NCI-H1694 (cell line): ENCODE data around the gene LINC01488.

ENCODE experiments used
- DNase-seq: peaks from one replicate; lab custom pipeline; 2025; lab: John Stamatoyannopoulos, UW

The LINC01488 gene

DNA sequence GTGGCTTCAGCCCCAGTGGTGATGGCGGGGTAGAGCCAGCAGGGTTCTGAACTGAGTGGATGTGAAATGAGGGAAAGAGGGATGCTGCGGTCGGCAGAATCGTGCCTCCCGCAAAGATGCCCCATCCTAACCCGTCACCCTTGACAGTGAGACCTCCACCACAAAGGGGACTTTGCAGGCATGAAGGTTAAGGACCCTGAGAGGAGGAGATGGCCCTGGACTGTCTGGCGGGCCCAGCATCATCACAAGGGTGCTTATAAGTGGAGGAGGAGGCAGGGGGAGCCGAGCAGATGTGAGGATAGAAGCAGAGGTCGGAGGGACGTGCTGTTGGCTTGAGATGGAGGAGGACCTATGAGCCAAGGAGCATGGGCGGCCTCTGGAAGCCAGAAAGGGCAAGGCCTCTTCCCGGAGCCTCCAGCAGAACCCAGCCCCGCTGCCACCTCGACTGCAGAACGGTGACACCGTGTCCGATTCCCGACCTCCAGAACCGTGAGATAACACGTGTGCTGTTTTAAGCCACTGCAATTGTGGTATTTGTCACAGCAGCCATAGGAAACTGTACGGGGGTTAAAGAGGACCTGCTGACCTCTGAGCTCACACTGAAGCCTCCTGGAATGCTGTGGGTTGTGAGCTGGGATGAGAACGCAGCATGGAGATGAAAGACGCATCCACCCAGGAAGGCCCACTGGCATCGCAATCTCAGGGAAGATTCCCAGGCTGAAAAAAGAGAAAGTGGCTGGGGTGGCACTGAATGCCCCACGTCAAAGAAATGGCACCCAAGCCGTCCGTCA lies 10.9 kb downstream of the LINC01488 start:
- no peak for DNase-seq

DNA sequence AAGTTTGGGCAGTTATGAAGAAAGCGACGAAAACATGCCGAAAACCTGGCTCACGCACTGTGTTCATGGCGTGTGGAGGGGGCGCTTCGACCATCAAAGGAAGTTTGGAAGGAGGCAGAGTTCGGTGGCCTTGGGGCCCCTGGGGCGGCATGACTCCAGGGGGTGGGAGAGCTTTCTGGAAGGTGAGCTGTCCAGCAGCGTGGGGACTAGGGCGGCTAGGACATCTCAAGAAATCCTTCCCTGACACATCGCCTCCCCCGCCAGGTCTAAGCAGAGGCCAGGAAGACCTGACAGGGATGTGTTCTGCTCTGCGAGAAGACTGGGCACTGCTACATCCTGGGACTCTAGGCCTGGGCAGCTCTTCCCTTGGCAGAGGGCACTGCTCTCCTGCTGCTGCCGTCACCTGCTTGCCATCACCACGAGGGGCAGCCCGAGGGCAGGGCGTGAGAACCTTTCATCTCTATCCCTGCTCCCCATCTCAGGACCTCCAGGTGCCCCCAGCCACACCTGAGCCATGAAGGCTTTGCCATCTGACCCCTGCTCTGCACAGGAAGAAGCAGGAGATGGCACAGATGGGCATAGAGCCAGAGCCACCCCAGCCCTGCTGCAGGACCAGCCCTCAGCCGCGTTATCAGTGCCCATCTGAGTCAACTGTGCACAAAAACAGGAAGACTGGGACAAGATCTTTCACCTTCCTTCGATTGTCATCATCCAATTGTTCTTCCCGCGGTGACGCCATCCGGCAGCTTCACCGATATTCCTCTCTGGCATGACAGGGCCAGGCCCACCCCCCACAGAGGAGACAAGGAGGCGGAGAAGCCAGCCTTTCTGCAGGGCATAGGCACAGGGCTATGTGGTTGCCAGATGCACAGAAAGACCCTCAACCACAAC lies 12.7 kb downstream of the LINC01488 start:
- no peak for DNase-seq

DNA sequence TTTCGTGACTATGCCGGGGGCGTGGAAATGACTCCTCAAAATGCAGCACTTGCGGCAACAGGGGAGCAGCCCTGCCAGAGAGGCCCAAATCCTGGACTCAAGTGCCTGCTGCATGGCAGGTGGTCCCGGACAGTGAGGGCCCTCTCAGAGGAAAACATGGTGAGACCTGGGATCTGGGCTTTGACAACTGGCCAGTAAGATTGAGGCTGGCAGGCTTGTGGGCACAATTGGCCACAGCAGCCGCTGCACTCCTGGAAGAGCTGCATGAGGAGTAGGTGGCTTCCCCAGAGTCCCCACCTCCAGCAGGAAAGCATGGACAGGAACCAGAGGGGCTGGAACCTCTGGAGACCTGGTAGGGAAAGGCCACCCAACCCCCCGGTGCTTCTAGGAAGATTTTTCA lies 13.4 kb downstream of the LINC01488 start:
- DNase-seq = no peak

DNA sequence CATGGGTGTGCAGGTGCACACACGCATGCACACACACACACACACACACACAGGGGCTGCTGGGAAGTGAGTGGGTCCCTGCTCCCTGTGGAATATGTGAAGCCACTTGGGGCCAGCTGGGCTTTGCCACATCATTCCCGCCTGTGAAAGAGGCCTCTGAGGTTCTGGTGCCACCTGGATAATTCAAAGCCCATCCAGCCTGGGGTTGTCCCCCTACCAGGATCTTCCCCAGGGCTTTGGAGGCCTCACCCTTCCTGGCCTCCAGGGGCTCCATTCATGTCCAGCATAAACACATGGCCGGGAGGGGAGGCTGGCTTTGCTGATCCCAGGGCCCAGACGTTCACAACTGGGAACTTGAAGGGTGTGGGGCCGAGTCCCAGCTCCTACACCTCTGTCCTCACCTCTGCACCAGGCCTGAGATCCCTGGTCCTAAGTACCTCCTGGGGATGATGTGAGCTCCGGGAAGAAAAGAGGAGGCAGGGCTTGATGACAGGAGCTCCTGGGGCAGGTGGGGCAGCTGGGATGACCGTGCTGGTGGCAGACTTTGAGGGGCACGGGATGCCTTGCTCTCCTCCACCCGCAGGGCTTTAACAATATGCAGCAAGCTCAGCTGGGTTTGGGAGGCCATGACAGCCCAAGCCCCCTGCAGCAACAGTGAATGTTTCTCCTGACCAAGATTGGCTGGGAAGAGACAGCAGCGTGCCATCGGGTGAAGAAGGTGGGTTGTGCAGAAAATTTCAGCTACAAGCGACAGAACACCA lies 14.2 kb downstream of the LINC01488 start:
- DNase-seq = no peak

DNA sequence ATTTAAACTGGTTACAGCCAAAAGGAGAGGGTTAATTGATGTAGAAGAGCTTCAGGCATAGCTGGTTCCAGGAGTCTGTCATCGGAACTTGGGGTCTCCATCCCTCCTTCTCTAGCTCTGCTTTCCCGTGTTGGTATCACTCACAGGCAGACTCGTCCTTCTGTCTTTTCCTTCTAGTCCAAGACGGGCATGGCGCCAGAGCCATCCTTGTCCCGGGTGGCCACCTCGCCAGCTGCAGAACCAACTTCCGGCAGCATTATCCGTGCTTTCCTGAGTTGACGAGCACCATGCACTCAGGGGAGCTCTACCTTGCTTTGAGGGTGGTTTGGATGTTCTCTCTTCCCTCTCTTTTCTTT lies 14.7 kb downstream of the LINC01488 start:
- no peak for DNase-seq

DNA sequence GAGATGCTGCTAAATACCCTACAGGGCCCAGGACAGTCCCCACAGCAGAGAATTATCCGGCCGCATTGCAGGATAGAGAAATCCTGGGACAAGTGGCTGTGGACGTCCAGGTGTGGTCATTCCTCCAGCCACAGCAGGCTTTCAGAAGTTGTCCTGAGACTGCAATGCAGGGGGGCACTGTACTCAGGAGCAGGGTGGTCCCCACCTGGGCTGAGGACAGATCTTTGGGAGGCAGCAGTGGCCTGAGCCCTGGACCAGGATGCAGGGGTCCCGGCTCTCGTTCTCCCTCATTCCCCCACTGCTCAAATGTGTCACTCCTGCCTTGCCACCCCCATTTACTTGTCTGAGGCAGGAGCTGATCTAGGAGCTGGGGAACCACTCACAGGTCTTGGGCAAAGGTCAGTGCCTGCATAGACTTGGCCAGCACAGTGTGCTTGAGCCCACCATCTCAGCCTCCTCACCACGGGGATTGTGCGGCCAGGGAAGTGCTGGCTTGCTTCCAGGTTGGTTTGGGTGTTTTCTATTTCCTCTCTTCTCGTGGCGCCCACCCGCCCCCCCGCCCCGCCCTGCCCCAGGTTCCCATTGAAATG lies 15.3 kb downstream of the LINC01488 start:
- no peak for DNase-seq

DNA sequence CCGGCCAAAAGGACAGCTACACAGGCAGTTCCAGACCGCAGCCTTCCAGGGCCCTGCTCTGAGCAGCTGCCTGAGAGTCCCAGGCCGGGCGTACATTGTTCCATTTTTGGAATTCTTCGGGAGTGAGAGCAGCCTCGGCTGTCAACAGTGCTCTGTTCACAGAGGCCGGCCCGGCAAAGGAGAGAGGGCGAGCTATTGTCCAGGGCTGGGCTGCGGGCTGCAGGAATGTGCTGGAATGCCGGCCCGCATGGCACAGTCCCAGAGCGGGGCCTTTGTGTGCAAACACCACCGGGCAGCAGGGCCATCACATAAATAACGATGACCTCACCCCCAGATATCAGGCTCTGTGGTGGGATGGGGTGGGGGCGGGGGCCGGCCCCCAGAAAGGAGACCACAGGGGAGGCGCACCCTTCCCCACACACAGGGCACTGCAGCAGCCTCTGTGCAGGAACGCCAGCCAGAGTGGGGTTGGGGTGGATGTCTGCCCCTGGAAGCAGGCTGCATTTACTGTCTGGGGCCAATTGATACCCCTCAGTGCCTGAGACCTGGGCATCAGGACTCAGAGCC lies 15.8 kb downstream of the LINC01488 start:
- no peak for DNase-seq

DNA sequence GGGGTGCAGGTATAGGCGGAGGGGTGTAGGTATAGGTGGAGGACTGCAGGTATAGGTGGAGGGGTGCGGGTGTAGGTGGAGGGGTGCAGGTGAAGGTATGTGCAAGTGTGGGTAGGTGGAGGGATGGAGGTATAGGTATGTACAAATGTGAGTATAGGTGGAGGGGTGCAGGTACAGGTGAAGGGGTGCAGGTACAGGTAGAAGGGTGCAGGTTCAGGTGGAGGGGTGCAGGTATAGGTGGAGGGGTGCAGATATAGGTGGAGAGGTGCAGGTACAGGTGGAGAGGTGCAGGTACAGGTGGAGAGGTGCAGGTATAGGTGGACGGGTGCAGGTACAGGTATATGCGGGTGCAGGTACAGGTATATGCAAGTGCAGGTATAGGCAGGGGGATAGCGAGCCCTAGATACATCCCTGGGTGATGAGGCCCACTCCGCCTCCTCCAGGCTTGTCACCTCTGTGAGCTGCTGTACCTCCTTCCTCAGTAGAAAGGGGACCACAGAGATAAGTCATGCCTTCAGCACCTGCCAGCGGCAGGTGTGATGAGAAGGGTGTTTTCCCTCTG lies 17.2 kb downstream of the LINC01488 start:
- DNase-seq = no peak

DNA sequence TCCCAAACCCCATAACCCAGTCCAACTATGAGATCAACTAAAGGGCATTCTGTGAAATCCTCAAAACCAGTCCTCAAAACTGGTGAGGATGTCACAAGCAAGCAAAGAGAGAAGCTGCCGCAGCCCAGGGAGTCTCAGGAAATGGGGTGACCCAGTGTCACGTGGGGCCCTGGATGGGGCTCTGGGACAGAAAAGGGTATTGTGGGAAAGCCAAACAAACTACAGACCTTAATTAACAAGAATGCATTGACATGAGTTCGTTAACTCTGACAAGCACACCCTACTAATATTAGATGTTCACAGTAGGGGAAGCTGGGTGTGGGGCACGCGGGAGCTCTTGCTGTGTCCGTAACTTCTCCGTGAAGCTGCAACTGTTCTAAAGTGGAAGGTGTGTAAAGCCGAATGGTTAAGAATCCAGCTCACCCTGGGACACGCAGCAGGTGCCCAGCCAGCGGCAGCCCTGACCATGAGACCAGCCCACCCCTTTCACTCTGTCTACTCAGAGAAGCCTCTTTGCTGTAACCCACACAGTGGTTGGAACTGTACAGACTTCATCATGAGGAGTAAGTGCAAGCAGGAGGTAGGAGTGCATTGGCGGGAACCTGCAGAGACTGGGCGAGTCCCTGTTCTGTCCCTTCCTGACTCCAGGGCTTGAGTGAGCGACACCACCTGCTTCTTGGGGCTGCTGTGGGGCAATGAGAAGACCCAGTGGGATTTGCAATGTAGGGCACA lies 17.9 kb downstream of the LINC01488 start:
- no peak for DNase-seq

DNA sequence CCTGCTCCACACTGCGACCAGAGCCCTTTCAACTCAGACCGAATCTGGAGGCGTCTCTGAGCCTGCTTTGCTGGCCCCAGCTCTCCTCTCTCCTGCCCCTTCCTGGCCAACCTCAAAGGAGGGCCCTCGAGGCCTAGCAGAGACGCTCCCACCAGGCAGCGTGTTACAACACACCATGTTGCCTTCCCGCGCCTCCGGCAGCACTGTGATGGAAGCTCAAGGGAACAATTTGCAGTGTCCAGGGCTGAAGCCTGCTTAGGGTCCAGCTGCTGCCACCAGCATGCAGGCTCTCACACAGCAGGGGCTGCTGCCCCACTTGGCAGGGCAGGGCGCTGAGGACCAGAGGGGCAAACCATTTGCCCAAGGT lies 18.4 kb downstream of the LINC01488 start:
- DNase-seq = no peak

DNA sequence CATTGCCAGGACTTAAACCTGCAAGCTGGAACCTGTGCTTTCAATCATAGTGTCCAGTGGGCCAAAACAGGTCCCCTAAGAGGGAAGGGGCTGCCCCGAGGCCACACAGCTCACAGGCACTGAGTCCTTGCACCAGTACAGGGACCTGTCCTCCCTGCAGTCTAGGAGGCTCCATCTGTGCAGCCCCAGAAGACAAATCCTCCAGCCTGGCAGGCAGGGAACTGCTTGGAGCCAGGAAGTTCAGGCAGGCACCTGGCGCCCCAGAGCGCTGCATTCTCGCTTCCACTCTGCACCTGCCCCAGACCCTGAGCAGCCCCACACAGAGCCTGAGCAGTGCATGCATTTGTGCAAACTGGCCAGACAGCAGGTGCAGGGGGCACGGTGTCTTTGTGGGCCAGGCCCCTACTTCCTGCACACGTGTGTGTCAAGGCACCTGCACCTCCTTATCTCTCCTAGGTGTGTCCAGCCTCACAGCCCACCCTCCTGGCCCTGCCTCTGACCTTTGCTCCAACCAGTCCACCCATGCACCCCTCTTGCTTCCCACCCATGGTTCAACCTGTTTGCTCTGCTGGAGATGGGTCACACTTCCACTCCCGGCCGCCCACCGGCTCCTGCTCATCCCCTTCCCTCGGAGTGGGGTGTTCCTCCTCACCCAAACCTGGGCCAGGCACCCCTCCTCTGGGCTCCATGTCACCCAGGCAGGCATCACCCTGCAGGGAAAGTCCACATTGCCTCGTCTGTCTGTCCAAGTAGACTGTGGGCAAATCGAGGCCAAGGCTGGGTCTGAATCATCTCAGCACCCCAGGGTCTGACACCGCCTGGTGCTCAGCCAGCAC lies 19.0 kb downstream of the LINC01488 start:
- no peak for DNase-seq

DNA sequence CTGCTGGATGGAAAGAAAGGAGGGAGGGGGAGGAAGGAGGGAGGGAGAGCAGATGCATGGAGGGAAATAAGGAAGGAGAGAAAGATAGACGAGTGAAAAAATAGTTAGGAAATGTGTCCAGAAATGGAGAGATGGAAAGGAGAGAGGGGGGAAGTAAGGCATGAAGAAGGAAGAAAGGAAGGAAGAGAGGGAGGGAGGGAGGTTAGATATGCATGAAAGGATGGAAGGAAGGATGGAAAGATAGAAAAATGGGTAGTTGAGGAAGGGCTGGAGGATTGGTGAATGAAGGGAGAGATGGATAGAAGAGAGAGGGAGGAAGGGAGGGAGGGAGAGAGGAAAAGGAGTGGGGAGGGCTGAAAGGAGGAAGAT lies 19.6 kb downstream of the LINC01488 start:
- DNase-seq = no peak

DNA sequence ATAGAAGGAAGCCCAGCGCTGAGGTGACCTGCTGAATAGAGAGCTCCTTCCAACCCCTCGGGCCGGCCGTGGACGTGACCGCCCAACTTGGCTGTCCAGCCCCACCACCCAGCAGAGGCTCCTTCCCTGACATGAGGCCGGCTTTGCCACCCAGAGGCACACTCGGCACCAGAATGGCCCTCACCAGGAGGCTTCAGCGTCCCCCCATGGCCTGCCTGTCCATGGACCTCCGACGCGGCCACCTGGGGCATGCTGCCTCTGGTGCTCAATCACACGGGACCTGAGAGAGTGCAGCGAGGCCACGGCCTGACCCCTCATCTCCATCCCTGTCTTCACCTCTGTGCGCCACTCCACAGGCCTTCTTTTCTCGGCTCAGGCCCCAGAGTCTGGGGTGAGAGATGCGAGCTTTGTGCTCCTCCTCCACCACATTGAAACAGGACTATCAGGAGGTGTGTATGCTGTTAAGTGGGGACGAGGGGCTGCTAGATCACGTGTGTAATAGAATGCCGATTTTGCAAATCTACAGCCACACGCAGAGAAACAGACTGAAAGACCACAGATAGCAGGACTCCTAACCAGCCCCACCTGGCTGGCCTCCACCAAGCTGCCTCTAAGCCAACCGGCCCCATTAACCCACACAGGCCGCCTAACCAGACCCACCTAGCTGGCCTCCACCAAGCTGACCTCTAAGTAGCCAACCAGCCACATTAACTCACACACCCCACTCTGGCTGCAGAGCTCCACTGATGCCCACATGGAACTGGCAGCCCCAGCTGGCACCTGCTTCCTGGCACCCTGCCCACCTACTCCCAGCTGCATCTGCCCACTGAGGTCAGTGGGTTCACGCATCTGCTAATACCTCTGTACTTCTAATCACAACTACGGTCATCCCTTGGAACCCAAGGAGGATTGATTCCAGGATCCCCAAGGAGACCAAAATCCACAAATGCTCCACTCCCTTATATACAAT lies 20.7 kb downstream of the LINC01488 start:
- DNase-seq = no peak

DNA sequence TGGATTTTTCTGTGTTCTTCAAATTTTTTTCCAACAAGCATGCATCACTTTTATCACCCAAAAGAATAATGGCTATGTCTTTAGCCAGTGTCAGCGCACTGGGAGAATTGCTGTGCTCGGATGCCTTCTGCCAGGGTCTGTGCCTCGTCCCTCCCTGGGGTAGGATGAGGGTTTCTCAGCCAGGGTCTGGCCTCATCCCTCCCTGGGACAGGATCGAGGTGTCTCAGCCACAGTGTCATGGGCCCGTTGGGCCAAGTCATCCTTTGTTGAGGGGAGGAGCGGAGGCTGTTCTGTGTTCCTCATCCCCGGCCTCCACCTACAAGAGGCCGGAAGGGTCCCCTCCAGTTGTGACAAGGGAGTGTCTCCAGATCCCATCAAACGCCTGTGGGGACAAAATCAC lies 22.7 kb downstream of the LINC01488 start:
- DNase-seq = no peak

DNA sequence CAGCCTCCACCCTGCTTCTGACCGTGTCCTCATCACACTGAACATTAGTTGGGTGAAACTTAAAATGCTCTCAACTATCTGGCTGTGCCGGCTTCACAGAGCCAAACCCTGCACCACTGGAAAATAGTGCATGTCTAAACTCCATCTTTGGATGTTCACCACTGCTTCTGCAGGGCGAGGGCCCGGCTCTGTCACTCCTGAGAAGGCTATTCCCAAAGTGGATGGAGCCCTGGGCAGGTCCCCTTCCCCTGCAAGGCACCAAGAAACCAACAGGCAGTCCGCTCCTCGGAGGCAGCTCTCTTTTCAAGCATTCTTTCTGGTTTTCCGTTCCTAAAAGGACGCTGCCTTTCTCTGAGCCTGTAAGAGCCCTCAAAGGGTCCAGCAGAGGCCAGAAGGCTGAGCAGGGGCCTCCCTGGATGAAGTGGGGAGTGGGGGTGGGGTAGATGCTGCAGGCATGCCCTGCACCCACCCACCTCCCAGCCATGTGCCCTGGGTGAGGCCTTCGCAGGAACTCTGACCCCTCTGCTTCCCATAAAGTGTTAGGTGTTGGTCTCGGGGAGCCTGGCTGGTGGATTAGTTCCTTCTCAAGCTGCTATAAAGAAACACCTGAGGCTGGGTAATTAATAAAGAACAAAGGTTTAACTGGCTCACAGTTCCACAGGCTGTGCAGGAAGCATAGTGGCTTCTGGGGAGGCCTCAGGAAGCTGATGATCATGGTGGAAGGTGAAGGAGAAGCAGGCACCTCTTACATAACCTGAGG lies 23.3 kb downstream of the LINC01488 start:
- no peak for DNase-seq

DNA sequence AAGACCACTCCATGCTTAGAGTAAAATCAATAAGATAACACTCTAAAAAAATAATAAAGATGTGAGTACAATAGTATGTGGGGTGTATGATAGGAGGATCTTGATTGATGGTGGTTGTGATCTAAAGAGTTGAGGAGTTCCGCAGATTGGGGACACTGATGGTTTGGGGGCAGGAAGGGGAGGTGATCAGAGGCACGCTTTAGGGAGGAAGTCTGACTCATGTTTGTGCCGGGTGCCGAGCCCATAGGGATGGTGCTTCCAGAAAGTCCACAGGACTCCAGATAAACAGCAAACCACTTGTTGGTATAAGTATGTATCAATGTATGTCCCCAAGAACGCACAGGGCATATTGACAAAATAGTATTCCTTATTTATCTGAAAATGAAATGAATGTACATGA lies 27.5 kb downstream of the LINC01488 start:
- DNase-seq = no peak

DNA sequence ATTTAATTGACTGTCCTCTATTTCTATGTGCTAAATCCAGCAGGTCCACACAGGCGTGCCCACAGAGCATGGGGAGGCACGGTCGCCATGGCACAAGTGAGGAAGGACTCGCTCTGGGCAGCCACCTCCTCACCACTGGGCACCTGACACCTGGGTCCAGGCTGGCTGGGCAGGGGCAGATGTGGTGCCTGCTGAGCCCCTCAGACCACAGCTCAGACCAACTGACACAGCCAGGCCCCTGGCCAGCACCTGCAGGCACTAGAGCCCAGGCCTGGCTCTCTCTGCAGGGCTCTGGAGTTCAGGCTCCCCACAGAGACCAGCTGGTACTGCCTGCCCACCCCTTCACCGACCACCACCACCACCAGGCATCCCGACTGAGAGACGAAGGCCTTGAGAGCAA lies 27.9 kb downstream of the LINC01488 start:
- no peak for DNase-seq

DNA sequence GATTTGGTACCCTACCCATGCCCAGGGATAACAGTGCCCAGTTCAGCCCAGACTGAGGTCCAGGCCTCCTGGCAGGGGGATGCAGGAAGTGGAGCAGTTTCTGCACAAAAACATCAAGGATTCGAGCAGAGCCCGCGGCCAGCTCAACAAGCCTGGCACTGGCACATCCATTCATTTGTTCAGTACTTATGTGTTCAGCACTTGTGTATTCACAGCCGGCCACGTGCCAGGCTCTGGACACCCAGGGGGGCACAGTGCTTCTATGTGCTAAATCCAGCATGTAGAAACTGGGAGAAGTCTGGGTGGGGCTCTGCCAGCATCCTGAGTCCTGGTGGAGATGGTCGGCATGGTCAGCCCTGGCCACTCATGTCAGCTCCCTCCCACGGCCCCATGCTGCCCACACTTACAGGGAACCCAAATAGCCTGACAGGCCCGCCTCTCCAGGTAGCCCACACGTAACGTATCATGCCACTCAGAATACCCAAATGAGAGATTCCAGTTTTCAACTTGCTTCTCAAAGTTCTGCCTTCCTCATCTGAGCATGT lies 28.5 kb downstream of the LINC01488 start:
- no peak for DNase-seq
